Measurements from ENCODE around the gene FBXL14. TPM values are rescaled to one million over a fixed set of nuclear protein-coding genes. Genes with fewer than 3 reads are reported as not detected.

FBXL14 gene
- total and polyA plus RNA-seq, 2 of the 13 experiments (the other 11 are each of a cell fraction or from before 2014, with no cell fraction given): 7.0 to 7.4 TPM

DNA sequence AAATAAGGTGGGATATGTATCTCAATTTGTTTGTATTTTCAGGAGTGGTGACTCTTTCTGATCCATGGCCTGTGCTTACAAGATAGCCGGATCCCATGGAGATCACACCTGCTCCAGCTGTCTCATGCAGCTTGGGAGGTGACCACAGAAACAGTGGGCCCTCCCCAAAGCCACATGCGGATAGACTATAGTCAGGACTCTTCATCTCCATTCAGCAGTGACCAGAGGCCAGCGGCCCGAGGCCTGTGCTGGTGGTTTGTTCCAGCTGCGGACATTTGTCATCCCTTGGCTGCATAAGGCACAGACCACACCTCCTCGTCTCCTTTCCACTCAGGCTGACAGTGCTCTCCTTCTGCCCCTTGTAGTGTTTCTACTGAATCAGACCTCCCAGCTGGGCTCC, 20.0 kb upstream of the FBXL14 start:
- POLR2A ChIA-PET: no interaction called here
- H3K79me2 ChIP-seq (ENCODE audit: insufficient read depth, low read length): no peaks in the 10 kb centered on the region
- H3K36me3 ChIP-seq (replicated peaks in 1 of 2; ENCODE audit: control insufficient read depth in 1 of 2, insufficient read depth in 2 of 2, low read length in 2 of 2): no peaks in the 10 kb centered on the region
- H3K4me1 ChIP-seq (ENCODE audit: insufficient read depth, low read length): peaks cover 40% of the 10 kb centered on the region
- no TSS peak for BruUV-seq (replicated peaks)
- peaks cover 2 to 25% of the 10 kb centered on the region in 2 experiments; a peak in 2 of 5 replicates for H3K27me3 ChIP-seq (ENCODE audit: control insufficient read depth in 1 of 2, insufficient read depth in 2 of 2, low read length in 2 of 2)
- intact Hi-C loops (cut with micrococcal nuclease; ENCODE audit: unreplicated experiment): no loop called here
- 44% methylated on average over 6 of the region's 6 CpGs for WGBS (ENCODE audit: low lambda C conversion rate)
- ATAC-seq (no peak), FAIRE-seq (no peak), DNase-seq (ENCODE audit: low spot score) (no peak)
- no peak for TF ChIP-seq ZNF468 (CRISPR knock-in tag; IDR thresholded peaks at IDR 0.05)
- TF ChIP-seq, protein P1, sequence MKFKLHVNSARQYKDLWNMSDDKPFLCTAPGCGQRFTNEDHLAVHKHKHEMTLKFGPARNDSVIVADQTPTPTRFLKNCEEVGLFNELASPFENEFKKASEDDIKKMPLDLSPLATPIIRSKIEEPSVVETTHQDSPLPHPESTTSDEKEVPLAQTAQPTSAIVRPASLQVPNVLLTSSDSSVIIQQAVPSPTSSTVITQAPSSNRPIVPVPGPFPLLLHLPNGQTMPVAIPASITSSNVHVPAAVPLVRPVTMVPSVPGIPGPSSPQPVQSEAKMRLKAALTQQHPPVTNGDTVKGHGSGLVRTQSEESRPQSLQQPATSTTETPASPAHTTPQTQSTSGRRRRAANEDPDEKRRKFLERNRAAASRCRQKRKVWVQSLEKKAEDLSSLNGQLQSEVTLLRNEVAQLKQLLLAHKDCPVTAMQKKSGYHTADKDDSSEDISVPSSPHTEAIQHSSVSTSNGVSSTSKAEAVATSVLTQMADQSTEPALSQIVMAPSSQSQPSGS (CRISPR knock-in tag; IDR thresholded peaks at IDR 0.05): no peak
- TF ChIP-seq CREM (IDR thresholded peaks at IDR 0.05): no peak
- TF ChIP-seq CREM (CRISPR knock-in tag; IDR thresholded peaks at IDR 0.05): no peak
- TF ChIP-seq ZNF556 (CRISPR knock-in tag; IDR thresholded peaks at IDR 0.05; ENCODE audit: borderline replicate concordance): no peak
- TF ChIP-seq, protein P2, sequence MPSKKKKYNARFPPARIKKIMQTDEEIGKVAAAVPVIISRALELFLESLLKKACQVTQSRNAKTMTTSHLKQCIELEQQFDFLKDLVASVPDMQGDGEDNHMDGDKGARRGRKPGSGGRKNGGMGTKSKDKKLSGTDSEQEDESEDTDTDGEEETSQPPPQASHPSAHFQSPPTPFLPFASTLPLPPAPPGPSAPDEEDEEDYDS (CRISPR knock-in tag; IDR thresholded peaks at IDR 0.05): no peak
- no peak for TF ChIP-seq SOX5 (CRISPR knock-in tag; IDR thresholded peaks at IDR 0.05; ENCODE audit: borderline replicate concordance)
- no peak for TF ChIP-seq RBFOX2 (IDR thresholded peaks at IDR 0.05; ENCODE audit: low read depth, low read length)
- TF ChIP-seq ZNF263 (CRISPR knock-in tag; IDR thresholded peaks at IDR 0.05): no peak
- no peak for TF ChIP-seq ZNF761 (CRISPR knock-in tag; conservative IDR thresholded peaks at IDR 0.05)
- TF ChIP-seq, protein P3, sequence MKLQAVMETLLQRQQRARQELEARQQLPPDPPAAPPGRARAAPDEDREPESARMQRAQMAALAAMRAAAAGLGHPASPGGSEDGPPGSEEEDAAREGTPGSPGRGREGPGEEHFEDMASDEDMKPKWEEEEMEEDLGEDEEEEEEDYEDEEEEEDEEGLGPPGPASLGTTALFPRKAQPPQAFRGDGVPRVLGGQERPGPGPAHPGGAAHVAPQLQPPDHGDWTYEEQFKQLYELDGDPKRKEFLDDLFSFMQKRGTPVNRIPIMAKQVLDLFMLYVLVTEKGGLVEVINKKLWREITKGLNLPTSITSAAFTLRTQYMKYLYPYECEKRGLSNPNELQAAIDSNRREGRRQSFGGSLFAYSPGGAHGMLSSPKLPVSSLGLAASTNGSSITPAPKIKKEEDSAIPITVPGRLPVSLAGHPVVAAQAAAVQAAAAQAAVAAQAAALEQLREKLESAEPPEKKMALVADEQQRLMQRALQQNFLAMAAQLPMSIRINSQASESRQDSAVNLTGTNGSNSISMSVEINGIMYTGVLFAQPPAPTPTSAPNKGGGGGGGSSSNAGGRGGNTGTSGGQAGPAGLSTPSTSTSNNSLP (IDR thresholded peaks at IDR 0.05; ENCODE audit: low read depth, low read length): no peak
- no peak for TF ChIP-seq HNRNPH1 (optimal IDR thresholded peaks at IDR 0.05; ENCODE audit: low read depth, low read length)
- TF ChIP-seq ZNF44 (CRISPR knock-in tag; IDR thresholded peaks at IDR 0.05): no peak
- TF ChIP-seq ZZZ3 (CRISPR knock-in tag; IDR thresholded peaks at IDR 0.05; ENCODE audit: borderline replicate concordance): no peak
- TF ChIP-seq KAT2B (IDR thresholded peaks at IDR 0.05; ENCODE audit: borderline replicate concordance, low read depth, low read length): no peak
- TF ChIP-seq MATR3 (CRISPR knock-in tag; IDR thresholded peaks at IDR 0.05): no peak
- no peaks in the 10 kb centered on the region for H4K20me1 ChIP-seq (ENCODE audit: insufficient read depth, low read length)
- H3K4me3 ChIP-seq (replicated peaks in 1 of 3; ENCODE audit: insufficient read depth in 1 of 3, low read depth in 2 of 3, low read length in 3 of 3): no peak overlapping the region
- H3K9ac ChIP-seq (ENCODE audit: insufficient read depth, low read depth, low read length): no peak overlapping the region
- no peak overlapping the region for H3K4me2 ChIP-seq (ENCODE audit: low read depth, low read length)
- H3K27ac ChIP-seq (ENCODE audit: extremely low read length, insufficient read depth, low read length): no peak overlapping the region
- in situ Hi-C loops (cut with HindIII; ENCODE audit: extremely low pct_ligation_motif_present, low pct_unique_long_range_greater_than_20kb): no loop called here
- CTCF ChIA-PET (ENCODE audit: low intra/inter-chr PET ratio, low total read pairs): no interaction called here
- H3K9me3 ChIP-seq (ENCODE audit: low read length): no peaks in the 10 kb centered on the region
- H2AFZ ChIP-seq (ENCODE audit: low read length): no peak overlapping the region

All from HepG2 (cell line).